ENCODE results near the gene TMEM35B.
"Not testable (repeated sequence)": the region's sequence is repeated elsewhere in the genome, so short reads cannot be mapped to it uniquely, and the experiment has no call there.

DNA sequence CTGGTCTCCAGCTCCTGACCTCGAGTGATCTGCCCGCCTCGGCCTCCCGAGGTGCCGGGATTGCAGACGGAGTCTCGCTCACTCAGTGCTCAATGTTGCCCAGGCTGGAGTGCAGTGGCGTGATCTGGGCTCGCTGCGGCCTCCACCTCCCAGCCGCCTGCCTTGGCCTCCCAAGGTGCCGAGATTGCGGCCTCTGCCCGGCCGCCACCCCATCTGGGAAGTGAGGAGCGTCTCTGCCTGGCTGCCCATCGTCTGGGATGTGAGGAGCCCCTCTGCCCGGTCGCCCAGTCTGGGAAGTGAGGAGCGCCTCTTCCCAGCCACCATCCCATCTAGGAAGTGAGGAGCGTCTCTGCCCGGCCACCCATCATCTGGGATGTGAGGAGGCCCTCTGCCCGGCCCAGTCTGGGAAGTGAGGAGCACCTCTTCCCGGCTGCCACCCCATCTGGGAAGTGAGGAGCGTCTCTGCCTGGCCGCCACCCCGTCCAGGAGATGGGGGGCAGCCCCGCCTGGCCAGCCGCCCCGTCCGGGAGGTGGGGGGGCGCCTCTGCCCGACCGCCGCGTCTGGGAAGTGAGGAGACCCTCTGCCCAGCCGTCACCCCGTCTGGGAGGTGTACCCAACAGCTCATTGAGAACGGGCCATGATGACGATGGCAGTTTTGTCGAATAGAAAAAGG lies 37.4 kb downstream of the TMEM35B start:
- TF ChIP-seq POLR2A (IDR thresholded peaks at IDR 0.05), result not testable (repeated sequence)
- TF ChIP-seq, protein P1, sequence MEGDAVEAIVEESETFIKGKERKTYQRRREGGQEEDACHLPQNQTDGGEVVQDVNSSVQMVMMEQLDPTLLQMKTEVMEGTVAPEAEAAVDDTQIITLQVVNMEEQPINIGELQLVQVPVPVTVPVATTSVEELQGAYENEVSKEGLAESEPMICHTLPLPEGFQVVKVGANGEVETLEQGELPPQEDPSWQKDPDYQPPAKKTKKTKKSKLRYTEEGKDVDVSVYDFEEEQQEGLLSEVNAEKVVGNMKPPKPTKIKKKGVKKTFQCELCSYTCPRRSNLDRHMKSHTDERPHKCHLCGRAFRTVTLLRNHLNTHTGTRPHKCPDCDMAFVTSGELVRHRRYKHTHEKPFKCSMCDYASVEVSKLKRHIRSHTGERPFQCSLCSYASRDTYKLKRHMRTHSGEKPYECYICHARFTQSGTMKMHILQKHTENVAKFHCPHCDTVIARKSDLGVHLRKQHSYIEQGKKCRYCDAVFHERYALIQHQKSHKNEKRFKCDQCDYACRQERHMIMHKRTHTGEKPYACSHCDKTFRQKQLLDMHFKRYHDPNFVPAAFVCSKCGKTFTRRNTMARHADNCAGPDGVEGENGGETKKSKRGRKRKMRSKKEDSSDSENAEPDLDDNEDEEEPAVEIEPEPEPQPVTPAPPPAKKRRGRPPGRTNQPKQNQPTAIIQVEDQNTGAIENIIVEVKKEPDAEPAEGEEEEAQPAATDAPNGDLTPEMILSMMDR (IDR thresholded peaks at IDR 0.05), result not testable (repeated sequence)

Measured in right lobe of liver (tissue), 4 donors.